ENCODE measurements around the gene C1GALT1C1L. TPM values are rescaled to one million over a fixed set of nuclear protein-coding genes. Genes with fewer than 3 reads are reported as not detected.

The C1GALT1C1L gene
- total and polyA plus RNA-seq, 2 donors (not counting 3 experiments of a cell fraction or from before 2014, with no cell fraction given) = 0.40 to 0.76 TPM

DNA sequence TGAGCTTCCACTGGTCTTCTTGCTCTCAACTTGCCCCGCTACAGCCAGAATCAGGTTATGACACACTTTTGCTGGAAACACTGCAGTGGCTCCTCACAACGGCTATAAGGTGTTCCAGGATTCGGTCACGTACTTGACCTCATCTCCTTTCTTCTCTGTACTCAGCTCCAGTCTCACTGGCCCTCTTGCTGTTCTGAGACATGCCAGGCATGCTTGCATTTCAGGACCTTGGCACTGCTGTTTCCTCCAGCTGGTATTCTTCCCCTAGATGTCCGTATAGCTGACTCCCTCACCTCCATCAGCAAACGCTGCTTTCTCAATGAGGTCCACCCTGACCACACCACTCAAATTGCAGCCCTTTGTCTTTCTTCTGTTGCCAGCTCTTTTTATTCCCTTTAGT is 31.9 kb upstream of the C1GALT1C1L start:
- no peaks in the 10 kb centered on the region for H3K27me3 ChIP-seq (ENCODE audit: control insufficient read depth in 2 of 2, insufficient read depth in 2 of 2, low read length in 2 of 2)
- dilution Hi-C loops (cut with MboI; ENCODE audit: extremely low pct_ligation_motif_present, low sequenced_read_pairs) = no loop called here
- H4K20me1 ChIP-seq (replicated peaks; ENCODE audit: control insufficient read depth, extremely low read depth, insufficient read depth, low read length) = no peaks in the 10 kb centered on the region
- H3K4me3 ChIP-seq (replicated peaks in 1 of 3; ENCODE audit: insufficient read depth in 1 of 3, low read depth in 1 of 3, low read length in 3 of 3) = no peak overlapping the region
- CTCF ChIA-PET = interaction anchor here (1.9 to 2.7 kb wide), 2 partner anchors 9 to 11 kb away, joined by 4 to 12 read pairs; no protein-coding TSS in a partner anchor
- H3K4me1 ChIP-seq (ENCODE audit: control insufficient read depth, extremely low read depth, insufficient read depth, low read length) = peaks cover 9% of the 10 kb centered on the region
- H2AFZ ChIP-seq (ENCODE audit: low read depth, low read length) = peak overlapping the region; percentile 3
- no peaks in the 10 kb centered on the region for H3K9me1 ChIP-seq (replicated peaks; ENCODE audit: control insufficient read depth, extremely low read depth, insufficient read depth, low read length)
- DNase-seq (ENCODE audit: low read depth, low spot score) (no peak), FAIRE-seq (no peak)
- H3K9ac ChIP-seq (replicated peaks; ENCODE audit: extremely low read depth, insufficient read depth, low read length) = no peak overlapping the region
- no TSS peak for BruUV-seq (replicated peaks)
- H3K9me3 ChIP-seq (replicated peaks; ENCODE audit: control insufficient read depth, insufficient read depth, low read length) = no peaks in the 10 kb centered on the region
- intact Hi-C loops (cut with micrococcal nuclease) = no loop called here
- H3K27ac ChIP-seq (ENCODE audit: insufficient read depth, low read depth, low read length) = no peak overlapping the region
- POLR2A ChIA-PET = no interaction called here
- H3K4me2 ChIP-seq (ENCODE audit: insufficient read depth, low read length) = no peak overlapping the region
- no peaks in the 10 kb centered on the region for H3K79me2 ChIP-seq (ENCODE audit: control insufficient read depth, insufficient read depth, low read length)
- H3K36me3 ChIP-seq (ENCODE audit: control insufficient read depth in 2 of 2, extremely low read depth in 1 of 2, insufficient read depth in 2 of 2, low read length in 2 of 2) = no peaks in the 10 kb centered on the region
- no peak for TF ChIP-seq MYC (IDR thresholded peaks at IDR 0.05; ENCODE audit: low read depth, low read length)
- TF ChIP-seq GATA2 (IDR thresholded peaks at IDR 0.05; ENCODE audit: insufficient read depth, insufficient read length, low read depth, low read length) = no peak
- TF ChIP-seq, protein P1, sequence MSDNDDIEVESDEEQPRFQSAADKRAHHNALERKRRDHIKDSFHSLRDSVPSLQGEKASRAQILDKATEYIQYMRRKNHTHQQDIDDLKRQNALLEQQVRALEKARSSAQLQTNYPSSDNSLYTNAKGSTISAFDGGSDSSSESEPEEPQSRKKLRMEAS (IDR thresholded peaks at IDR 0.05; ENCODE audit: insufficient read depth, insufficient read length) = no peak
- TF ChIP-seq POLR2AphosphoS5 (IDR thresholded peaks at IDR 0.05; ENCODE audit: insufficient read depth, low read depth, low read length) = no peak
- TF ChIP-seq, protein P2, sequence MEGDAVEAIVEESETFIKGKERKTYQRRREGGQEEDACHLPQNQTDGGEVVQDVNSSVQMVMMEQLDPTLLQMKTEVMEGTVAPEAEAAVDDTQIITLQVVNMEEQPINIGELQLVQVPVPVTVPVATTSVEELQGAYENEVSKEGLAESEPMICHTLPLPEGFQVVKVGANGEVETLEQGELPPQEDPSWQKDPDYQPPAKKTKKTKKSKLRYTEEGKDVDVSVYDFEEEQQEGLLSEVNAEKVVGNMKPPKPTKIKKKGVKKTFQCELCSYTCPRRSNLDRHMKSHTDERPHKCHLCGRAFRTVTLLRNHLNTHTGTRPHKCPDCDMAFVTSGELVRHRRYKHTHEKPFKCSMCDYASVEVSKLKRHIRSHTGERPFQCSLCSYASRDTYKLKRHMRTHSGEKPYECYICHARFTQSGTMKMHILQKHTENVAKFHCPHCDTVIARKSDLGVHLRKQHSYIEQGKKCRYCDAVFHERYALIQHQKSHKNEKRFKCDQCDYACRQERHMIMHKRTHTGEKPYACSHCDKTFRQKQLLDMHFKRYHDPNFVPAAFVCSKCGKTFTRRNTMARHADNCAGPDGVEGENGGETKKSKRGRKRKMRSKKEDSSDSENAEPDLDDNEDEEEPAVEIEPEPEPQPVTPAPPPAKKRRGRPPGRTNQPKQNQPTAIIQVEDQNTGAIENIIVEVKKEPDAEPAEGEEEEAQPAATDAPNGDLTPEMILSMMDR (IDR thresholded peaks at IDR 0.05; ENCODE audit: extremely low read depth in 1 of 2, insufficient read depth in 1 of 2, low read depth in 1 of 2, low read length in 2 of 2) = no peak
- no peak for TF ChIP-seq FOS (IDR thresholded peaks at IDR 0.05; ENCODE audit: borderline replicate concordance, insufficient read depth, low read length)
- TF ChIP-seq EZH2 (IDR thresholded peaks at IDR 0.05; ENCODE audit: borderline replicate concordance, low read depth, low read length, severe bottlenecking) = no peak
- no peak for TF ChIP-seq JUN (IDR thresholded peaks at IDR 0.05; ENCODE audit: borderline replicate concordance, insufficient read depth, insufficient read length, low read depth)
- no peak for TF ChIP-seq POLR2A (IDR thresholded peaks at IDR 0.05; ENCODE audit: low read depth, low read length)

All from endothelial cell of umbilical vein (primary cell).